Cardiac fibroblast (primary cell): Measurements from ENCODE around the gene XIRP2.
A peak's percentile ranks its signal among the peaks of the same experiment; 100 is the strongest.

Source experiments
- DNase-seq, 2 donors: peaks; one replicate each; pipeline versions ENCODE4 v3.0.0 to v3.0.0-alpha.2; 2010; ENCODE audit warnings: low read depth in 2 of 2
- H3K4me3 ChIP-seq, 2 donors: replicated peaks in 1 of 2; 1 replicate in 1 of 2; 2 replicates in 1 of 2; pipeline ENCODE4 v1.5.1; 2011; ENCODE audit warnings: low read depth in 2 of 2, low read length in 2 of 2, mild to moderate bottlenecking in 2 of 2, moderate library complexity in 1 of 2
- CTCF ChIP-seq: IDR thresholded peaks from one replicate; pipeline ENCODE4 v1.5.1; 2011; ENCODE audit warnings: low read depth, mild to moderate bottlenecking, low read length, inconsistent platforms

XIRP2 gene

GRCh38 chr2:167126165-167126564, 237.9 kb downstream of the XIRP2 start:
- H3K4me3 ChIP-seq, result no peak overlapping the region
- TF ChIP-seq CTCF, result no peak
- DNase-seq, result no peak

- peak; percentile 45 to 70 for DNase-seq
Observed at GRCh38 chr2:167127135-167127534, 238.9 kb downstream of the XIRP2 start.

GRCh38 chr2:167128130-167128529, 239.8 kb downstream of the XIRP2 start:
- no peak overlapping the region for H3K4me3 ChIP-seq
- TF ChIP-seq CTCF, result no peak
- no peak for DNase-seq

More at GRCh38 chr2:167127135-167127534, 238.9 kb downstream of the XIRP2 start:
- no peak overlapping the region for H3K4me3 ChIP-seq
- peak; percentile 37 for TF ChIP-seq CTCF

- H3K4me3 ChIP-seq, result no peak overlapping the region
- no peak for DNase-seq
- TF ChIP-seq CTCF, result no peak
Observed at GRCh38 chr2:167132066-167132465, 243.8 kb downstream of the XIRP2 start.

- peak in 1 of 2 donors; percentile 11 for DNase-seq
- no peak for TF ChIP-seq CTCF
Observed at GRCh38 chr2:167132906-167133555, 244.8 kb downstream of the XIRP2 start.

GRCh38 chr2:167133614-167134013, 245.3 kb downstream of the XIRP2 start:
- TF ChIP-seq CTCF, result no peak
- no peak for DNase-seq
- no peak overlapping the region for H3K4me3 ChIP-seq

More at GRCh38 chr2:167132906-167133555, 244.8 kb downstream of the XIRP2 start:
- no peak overlapping the region for H3K4me3 ChIP-seq
